ENCODE data around the gene NPHS2.

The NPHS2 gene

DNA sequence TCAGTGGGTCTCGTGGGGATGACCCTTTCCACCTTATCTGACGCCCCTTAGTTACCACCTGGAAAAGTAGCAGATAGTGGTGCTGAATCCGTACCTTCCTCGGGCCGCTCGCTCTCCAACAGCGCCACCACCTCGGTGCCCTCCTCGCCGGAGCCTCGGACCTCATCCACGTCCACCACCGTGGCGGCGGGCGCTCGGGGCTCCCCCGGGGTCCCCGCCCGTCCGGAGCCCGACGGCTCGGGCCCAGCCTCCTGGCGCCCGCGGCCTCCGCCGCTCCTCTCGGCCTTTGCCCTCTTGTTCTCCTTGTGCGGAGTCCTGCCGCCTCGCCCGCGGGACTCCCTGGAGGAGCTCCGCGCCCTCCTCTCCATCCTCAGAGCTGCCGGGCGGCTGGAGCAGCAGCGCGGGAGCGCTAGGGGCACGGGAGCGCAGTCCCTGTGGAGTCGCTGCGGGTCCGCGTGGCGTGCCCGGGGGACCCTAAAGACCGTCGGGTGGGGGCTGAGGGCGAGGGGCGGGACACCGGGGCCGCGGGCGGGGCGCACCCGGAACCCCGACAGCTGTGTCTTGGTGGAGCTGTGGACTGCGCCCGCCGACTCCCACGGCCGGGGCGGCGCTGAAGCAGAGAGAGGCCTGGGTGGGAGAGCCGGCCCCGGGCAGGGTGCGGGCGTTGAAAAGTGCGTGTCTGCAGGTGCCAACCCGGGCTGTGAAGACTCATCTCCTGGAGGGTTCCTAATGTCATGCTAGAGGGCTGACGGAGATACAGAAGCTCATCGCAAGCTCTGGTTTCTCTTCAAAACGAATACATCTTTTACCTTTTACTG is at the start of gene NPHS2:
Gene NPHS2, minus strand, starts transcription at position 452 of the 818 bp plus-strand sequence. Its CDS starts 84 bp downstream, at position 368.
- in situ Hi-C loops (cut with MboI; ENCODE audit: low sequenced_read_pairs): no loop called here

DNA sequence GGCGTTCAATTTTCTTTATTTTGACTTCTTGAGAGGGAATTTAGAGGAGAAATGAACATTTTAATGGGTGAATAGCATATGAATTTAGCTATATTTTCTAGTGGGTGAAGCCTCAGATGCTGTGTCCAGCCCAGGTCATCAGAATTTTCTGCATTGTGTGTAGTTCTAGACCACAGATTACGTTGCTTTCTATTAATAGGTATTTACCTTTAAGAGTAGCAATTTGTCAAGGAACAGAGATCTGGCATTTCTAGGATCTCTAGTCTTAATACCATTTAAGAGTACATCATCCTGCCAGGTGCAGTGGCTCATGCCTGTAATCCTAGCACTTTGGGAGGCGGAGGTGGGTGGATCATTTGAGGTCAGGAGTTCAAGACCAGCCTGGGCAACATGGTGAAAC is 36.6 kb upstream of the NPHS2 start:
- in situ Hi-C loops (cut with MboI; ENCODE audit: low sequenced_read_pairs): no loop called here

DNA sequence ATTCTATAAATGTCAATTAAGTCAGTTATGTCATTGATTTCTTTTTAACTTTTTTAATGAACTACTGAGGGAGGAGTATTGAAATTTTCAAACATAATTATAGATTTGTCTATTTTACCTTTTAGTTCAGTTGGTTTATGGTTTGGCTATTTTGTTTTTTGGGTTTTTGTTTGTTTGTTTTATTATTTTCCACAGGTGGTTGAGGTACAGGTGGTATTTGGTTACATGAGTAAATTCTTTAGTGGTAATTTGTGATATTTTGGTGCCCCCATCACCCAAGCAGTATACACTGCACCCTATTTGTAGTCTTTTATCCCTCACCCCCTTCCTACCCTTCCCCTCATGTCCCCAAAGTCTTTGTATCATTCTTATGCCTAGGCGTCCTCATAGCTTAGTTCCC is 25.3 kb upstream of the NPHS2 start:
- in situ Hi-C loops (cut with MboI; ENCODE audit: low sequenced_read_pairs): no loop called here

DNA sequence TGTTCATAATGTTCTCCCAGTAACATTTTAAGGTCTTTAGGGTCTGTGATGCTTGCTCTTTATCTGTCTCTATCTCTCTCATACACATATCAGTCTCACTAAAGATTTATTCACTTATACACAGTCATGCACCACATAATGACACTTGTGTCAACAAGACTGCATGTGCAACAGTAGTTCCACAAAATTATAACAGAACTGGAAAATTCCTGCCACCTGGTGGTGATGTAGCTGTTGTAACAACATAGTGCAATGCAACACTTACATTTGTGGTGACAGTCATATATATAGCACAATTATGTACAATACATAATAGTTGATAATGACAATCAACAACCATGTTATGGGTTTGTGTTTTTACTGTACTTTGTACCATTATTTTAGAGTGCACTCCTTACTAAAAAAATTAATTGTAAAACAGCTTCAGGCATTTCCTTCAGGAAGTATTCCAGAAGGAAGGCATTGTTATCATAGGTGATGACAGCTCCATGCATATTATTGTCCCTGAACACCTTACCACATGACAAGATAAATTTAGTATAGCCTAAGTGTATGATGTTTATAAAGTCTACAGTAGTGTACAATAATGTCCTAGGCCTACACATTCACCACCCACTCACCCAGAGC is 24.0 kb upstream of the NPHS2 start:
- in situ Hi-C loops (cut with MboI; ENCODE audit: low sequenced_read_pairs): no loop called here

DNA sequence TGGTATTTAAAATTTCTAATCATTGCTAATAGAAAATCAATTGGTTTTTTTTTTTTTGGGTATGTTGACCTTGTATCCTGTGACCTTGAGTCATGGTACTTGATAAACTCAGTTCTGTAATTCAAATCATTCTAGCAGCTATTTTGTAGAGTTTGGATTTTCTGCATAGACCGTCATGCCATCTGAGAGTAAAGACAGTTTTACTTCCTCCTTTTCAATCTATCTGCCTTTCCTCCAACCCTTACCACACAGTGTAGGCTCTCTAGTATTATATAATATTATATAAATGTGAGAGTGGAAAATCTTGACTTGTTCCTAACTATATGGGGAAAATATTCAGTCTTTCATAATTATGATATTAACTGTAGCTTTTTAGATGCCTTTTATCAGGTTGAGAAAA is 22.9 kb upstream of the NPHS2 start:
- in situ Hi-C loops (cut with MboI; ENCODE audit: low sequenced_read_pairs): no loop called here

DNA sequence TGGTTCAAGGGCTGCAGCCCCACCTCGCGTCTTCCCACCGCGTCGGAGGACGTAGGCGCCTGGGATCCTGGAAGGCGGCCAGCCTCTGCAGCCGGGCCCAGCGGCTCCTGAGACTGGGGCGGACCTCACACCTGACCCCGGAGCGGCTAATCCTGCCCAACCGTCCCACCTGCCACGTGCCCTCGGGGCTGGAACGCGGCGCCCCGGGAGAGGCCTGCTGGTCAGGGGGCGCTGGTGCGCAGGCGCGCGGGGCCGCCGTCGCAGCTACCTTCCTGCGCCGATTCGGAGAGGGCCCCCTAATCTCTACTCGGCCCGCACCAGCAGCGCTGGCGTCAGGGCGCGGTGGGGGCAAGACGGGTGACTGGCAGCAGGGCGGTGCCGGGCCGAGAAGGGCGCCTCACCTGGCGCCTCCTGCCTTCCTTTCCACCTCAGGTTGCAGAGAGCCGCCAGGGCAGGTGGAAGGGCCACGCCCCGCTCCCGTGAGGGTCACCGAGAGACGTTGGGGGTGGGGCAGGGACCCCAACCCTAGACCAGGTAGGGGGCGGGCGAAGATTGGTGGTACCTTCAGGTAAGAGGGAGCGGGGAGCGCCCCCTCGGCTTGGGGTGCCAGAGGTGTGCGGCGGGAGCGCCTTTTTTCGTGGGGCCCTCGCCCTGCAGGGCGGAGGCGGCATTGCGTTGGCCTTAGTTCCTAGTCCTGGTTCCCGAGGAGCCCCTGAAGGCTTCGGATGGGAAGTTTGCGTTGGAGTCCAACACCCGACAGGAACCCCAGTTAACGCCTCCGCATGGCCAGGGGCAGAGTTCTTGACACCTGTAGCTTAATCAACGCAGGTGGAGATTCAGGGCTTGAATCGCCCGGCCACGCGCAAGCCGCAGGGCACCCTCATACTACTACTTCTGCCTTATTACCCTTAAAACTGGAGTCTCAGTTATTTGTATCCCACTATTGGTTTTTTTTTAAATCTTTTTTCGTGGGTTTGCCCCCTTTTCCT is 16.1 kb upstream of the NPHS2 start, which contains the start of gene TDRD5:
Gene TDRD5, plus strand, starts transcription at position 241 of the 989 bp plus-strand sequence. CDS start 784 bp downstream, outside the sequence.
- in situ Hi-C loops (cut with MboI; ENCODE audit: low sequenced_read_pairs): no loop called here

DNA sequence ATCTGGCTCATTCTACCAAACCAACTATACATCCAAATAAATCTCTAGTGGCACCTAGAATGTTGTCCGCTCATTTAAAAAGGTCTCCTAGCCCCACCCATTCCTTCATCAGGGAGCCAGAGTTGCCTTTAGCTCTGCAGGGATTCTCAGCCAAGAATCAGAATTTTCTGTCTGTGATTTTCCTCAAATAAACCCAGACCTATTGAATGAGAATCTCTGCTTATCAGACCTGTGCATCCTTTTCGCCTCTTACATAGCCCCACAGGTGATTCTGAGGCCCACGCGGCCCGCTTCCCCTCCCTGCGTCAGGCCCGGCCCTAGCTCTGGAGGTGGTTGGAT is 15.5 kb upstream of the NPHS2 start:
- in situ Hi-C loops (cut with MboI; ENCODE audit: low sequenced_read_pairs): no loop called here

DNA sequence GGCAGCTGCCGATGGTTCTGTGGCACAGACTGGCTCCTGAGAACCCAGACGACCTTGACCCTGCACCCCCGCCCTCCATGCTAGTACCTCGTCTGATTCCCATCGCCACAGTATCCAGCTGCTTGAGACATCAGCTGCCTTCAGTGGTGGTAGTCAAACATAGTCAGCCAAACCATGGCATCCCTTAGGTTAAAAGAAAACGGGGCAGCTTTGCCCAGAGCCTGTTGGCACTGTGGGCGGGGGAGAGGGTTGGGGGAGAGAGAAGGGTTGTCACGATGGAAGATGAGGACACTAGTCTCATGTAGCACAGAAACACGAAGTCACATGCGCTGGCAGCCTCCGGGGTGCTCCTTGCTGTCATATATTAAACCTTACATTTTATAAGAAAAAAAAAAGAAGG is 14.9 kb upstream of the NPHS2 start:
- in situ Hi-C loops (cut with MboI; ENCODE audit: low sequenced_read_pairs): no loop called here

DNA sequence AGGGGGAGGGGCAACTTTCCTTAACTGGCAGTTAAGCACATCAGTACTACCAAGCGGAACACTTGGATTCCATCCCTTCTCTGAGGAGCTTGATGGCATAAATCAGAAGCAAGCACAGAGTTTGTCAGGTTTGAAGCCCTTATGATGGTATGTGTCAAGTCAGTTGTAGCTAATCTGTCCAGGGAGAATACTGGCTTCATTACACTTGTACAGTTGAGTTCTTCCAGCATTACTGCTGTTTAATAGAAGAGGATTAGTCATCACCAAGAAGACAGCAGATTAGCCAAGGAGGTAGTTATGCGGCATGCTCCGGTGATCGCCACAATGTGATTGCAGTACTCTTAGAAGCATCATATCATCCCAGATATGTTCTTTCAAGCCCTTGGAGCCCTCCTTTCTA is 13.8 kb upstream of the NPHS2 start:
- in situ Hi-C loops (cut with MboI; ENCODE audit: low sequenced_read_pairs): no loop called here

DNA sequence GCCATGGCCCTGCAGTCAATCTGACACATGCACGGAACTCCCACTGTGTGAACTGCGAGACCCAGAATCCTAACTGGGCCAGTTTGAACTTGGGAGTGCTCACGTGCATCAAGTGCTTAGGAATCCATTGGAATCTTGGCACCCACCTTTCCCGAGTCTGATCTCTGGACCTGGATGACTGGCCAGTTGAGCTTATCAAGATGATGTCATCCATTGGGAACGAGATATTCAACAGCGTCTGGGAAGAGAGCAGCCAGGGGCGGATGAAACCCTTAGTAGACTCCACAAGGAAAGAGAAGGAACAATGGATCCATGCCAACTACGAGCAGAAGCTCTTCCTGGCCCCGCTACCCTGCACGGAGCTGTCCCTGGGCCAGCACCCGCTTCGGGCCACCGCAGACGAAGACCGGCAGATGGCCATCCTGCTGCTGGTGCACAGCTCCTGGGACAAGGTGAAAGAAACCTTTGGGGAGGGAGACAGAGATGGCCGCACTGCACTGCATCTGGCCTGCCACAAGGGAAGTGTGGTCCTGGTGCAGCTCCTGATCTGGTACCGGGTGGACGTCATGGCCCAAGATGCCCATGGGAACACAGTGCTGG is 12.8 kb upstream of the NPHS2 start:
- in situ Hi-C loops (cut with MboI; ENCODE audit: low sequenced_read_pairs): no loop called here

DNA sequence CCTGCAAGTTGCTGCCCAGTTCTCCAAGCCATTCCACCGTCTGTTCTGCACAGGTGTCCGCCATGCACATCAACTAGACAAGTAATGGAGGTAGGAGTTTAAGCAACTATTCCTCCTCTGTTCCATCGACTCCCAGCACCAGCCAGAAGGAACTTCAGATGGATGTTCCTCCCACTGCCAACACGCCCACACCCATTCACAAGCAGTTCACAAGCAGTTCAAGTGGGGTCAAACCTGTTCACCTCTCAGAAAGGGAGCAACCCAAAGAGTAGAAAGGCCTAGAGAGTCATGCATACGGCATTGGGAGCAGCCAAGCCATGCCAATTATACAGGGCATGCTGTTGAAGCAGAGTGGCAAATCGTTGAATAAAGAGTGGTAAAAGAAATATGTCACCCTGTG is 11.6 kb upstream of the NPHS2 start:
- in situ Hi-C loops (cut with MboI; ENCODE audit: low sequenced_read_pairs): no loop called here

DNA sequence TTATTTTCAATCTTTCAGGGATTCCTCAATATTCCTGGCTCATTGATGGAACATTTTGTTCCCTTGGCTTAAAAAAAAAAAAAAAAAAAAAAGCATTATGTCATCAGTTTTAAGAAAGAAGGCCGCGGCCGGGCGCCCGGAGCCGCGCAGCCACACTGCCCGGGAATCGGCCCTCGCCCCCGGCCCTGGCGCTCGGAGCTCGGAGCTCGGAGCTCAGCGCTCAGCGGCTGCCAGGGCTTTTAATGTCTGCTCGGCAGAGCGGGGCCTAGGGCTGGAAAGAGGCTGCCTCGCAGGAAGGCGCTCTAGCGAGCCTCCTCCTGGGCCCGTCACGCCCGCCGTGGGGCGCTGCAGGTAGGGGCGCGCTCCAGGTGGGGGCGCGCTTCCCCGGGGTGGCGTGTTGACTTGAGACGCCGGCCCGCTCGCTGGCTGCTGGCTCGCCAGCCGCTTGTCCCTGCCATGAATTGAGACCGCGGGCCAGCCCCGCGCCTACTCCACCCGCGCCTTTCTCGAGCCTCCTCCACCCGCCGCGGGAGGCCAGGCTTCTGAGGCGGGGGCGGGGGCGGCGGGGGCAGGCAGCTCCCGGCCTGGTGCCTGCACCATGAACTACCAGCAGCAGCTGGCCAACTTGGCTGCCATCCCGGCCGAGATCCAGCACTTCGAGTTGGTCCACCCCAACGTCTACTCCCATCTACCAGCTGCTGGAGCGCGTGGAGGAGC is 10.5 kb upstream of the NPHS2 start:
- in situ Hi-C loops (cut with MboI; ENCODE audit: low sequenced_read_pairs): no loop called here

DNA sequence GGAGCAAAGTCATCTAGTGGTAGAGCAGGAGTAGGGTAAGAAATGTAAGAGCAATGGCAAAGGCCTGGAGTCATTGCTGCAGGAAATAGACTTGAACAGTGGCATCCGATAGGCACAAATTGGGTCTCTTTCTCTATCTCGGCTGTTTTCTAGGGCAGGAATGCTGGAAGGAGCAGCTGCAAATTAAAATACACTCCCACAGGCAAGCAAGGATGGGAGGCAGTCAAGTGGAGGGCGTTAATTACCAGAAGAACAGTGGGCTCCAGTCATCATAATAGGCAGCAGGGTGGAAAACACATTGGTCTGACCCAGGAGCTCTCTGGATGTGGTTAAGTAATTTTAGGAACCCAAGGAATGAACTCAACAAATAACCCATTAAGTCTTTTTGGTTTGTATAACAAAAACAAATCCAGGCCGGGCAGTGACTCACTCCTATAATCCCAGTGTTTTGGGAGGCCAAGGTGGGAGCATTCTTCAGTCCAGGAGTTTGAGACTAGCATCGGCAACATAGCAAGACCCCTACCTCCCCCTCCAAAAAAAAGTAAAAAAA is 8.1 kb upstream of the NPHS2 start:
- in situ Hi-C loops (cut with MboI; ENCODE audit: low sequenced_read_pairs): no loop called here

DNA sequence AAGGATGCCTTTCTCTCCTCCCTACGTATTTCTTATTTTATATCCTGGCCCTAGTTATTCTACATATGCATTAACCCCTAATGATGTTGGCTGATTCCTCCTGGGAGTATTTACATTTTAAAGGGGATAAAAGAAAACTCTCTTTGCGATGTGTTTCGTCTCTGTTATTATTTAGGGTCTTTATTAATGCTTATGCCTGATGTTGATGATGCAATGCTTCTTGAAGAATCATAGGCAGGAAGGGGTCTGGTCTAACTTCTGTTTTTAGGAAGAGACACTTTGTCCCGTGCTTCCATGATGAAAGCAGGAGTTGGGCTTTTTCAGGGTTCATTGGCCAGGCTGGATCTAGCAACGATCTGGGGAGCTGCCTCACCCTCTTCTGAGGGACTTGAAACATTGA is 761 bp upstream of the NPHS2 start:
- in situ Hi-C loops (cut with MboI; ENCODE audit: low sequenced_read_pairs): no loop called here

DNA sequence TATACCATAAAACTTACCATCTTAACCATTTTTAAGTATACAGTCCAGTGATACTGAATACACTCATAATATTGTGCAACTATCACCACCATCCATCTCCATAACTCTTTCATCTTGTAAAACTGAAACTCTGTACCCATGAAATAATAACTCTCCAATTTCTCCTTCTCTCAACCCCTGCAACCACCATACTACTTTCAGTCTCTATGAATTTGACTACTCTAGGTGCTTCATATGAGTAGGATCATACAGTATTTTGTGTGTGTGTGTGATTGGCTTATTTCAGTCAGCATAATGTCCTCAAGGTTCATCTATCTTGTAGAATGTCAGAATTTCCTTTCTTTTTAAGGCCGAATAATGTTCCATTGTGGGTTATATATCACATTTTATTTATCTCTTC is 17.7 kb downstream of the NPHS2 start:
- in situ Hi-C loops (cut with MboI; ENCODE audit: low sequenced_read_pairs): no loop called here

DNA sequence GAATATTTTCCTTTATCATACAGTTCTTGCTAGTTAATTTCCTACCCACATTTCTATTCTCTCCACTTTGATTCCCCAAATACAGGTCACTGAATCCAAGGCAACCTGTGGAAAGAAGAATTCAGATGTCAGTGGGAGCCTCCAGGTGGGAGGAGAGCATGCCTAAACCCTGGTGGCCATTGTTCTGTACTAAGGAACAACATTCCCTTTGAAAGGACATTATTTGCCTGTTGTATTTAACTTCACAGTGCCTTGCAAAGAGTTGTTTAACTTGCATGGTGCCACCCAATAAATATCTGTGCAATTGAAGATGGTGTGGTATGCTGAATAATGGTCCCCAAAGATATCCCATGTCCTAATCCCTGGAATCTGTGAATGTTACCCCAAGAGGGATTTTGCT is 21.3 kb downstream of the NPHS2 start:
- in situ Hi-C loops (cut with MboI; ENCODE audit: low sequenced_read_pairs): no loop called here

DNA sequence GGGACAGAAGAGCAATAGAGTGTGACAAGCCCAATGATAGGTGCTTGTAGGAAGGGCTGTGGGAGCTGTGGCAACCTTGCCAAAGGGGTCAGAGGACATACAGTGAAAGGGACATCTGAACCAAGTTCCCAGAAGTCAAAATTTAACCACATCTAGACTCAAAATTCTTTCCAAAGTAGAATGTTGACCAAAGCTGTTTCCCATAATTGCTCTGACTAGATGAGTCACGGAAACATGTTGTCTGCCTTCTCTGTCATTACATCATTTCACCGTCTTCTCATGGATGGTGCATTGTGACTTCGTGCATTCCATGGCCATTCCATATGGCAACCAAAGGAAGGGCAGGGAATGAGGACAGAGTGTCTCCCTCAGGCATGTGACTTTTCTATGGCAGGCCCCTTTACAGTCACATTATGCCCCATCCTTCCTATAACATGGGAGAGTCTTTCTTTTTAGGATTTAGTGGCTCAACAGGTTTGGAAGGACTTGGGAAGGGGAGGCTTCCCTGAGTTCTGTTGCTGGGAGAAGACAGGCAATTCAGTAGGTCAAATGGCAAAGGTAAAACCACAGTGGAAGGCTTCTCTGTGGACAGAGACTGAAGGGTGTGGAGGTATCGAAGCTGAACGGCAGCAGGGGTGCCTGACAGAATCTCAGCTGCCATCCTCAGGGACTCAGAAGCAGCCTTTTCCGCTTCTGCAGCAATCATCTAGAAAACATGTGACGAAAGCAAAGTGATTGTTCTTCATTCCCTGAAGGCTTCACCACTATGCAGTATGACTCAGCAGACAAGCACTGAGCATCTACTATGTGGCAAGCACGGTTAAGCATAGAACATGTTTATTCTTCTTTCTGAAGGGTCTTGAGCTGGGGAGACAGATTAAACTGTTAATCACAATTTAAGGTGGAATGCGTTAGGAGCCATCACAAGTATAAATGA is 24.7 kb downstream of the NPHS2 start:
- in situ Hi-C loops (cut with MboI; ENCODE audit: low sequenced_read_pairs): no loop called here

DNA sequence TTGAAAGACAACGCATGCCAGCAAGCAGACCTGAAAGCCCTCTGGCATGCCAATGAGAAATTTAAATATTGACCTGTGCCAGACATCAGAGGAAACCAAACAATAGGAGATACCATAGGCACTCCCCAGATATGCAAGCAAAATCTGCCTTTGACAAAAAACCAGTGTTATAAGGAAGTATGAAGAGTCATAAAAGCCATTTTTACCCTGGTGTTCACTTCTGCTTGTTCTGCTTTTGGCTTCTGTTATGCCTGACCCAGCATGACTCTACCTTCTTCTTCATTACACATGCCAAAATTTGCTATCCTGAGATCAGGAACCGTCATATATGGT is 26.4 kb downstream of the NPHS2 start:
- in situ Hi-C loops (cut with MboI; ENCODE audit: low sequenced_read_pairs): no loop called here
